Measurements from ENCODE around the gene EDN3. TPM values are rescaled to one million over a fixed set of nuclear protein-coding genes. Genes with fewer than 3 reads are reported as not detected.

The EDN3 gene
- polyA plus RNA-seq, 4 donors = 5.3 to 8.7 (median 6.0) TPM

DNA sequence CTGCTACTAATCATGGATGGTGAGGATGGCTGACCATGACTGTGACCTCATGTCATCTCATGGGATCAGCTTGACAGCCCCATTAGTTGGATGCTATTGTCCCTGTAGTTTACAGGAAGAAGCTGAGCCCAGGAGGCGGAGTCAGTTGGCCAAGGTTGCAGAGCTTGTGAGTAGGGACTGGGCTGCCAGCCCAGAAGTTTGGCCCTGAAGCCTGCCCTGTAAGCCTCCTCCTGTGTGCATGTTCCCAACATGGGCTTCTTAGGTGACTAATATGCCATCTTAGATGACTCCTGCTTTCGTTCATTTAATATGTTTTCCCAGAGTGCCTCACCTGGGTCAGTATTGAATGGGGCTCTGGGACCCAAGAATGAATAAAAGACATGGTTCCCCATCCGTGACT lies 6.9 kb downstream of the EDN3 start:
- no peak for DNase-seq (ENCODE audit: low read depth in 4 of 4, low spot score in 3 of 4)

DNA sequence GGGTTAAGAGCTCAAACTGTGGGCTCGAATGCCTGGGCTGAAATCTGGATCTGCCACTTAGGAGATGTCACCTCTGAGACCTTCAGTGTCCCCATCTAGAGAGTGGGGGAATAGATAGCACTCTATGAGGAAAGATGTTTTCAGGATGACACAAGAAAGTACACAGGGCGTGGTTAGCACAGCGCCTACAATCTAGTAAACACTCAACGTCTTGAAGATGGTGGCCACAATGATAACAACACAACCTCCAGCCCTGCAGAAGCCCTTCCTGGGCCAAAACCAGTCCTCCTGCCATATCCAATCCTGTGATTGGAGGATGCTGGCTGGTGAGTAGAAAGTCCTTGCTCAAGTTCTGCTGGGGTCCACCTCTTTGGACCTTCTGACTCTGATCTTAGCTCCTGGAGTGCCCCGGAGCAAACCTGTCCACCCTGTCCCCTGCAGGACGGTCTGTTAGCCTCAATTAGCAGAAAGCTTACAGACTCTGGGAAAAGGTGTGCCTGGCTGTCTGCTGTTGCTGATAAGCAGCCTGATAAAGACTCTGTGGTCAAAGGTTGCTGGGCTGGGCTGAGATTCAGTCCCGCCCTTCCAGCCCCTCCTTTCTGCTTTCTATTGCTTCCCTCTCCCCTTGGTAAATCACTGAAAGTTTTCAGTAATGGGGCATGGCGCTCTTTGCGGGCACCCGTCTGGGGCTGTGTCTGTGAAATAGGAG lies 8.2 kb downstream of the EDN3 start:
- DNase-seq (ENCODE audit: low read depth in 4 of 4, low spot score in 3 of 4) = no peak

DNA sequence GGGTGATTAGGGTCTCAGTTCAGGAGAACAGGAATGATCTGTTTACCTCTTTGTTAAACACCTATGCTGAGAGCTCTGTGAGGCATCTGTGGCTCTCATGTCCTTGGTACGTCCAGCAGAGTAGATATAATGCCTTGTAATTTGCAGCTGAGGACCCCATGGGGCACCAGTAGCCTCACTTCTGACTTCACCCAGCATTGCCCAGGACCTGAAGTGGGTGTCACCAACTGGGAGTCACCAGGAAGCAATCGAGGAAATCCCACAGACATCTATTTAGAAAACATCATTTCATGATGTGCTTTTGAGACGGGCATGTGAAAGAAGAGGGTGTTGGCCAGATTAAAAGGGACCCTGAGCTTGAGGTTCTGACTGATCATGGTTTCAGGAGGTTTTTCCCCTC lies 8.8 kb downstream of the EDN3 start:
- no peak for DNase-seq (ENCODE audit: low read depth in 4 of 4, low spot score in 3 of 4)

DNA sequence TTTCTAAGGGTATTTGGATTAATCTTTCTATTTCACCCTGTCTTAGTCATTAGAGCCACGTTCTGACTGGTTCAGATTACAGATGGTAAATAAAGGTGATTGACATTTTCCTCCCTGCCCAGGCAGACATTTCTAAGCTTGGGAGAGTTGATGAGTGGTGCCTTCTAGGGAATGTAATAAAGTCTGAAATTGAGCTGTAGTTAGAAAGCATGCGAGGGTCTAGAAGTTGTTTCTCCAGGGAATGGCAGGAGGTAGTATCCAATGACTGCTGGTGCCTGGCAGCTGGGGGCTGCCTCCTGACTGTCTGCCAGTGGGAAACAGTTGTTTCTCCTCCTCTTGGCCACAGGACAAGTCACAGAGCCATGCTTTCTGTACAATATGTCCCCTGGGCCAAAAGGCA lies 14.6 kb downstream of the EDN3 start:
- DNase-seq (ENCODE audit: low read depth in 4 of 4, low spot score in 3 of 4) = peak in 1 of 4 donors; percentile 55

DNA sequence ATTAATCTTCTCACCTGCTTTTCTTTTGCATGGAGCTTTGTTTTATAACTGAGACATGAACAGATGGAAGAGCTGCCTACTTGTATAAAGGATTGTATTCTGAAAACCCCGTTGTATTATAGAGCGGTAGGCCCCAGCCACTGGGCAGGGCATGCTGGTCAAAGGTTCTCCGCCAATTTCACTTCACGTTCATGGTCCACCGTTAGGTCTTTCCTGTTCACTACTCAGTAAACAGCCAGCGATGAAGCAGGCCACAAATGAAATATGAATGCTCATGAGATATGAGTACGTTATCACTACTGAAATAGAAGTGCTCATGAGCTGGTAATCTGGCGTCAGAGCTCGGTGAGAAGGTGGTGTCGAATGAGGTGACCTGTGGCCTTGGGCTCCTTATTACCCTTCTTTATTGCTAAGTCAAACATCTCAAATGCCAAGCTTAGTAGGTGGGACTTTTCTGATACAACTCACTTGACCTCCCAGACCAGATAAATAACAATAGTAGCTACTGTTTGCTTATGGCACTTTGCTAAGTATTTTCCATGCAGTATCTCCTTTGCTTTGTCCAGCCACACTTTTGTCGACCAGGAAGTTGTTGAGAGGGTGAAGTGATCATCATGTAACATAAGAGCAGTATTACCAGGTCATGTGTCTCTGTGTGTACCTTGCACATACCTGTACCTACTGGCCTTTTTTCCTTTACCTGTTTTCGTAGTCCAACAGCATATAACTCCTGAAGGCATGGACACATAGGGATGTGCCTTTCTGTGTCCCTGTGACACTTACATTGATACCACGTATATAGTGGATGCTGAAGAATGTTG lies 16.7 kb downstream of the EDN3 start:
- no peak for DNase-seq (ENCODE audit: low read depth in 4 of 4, low spot score in 3 of 4)

DNA sequence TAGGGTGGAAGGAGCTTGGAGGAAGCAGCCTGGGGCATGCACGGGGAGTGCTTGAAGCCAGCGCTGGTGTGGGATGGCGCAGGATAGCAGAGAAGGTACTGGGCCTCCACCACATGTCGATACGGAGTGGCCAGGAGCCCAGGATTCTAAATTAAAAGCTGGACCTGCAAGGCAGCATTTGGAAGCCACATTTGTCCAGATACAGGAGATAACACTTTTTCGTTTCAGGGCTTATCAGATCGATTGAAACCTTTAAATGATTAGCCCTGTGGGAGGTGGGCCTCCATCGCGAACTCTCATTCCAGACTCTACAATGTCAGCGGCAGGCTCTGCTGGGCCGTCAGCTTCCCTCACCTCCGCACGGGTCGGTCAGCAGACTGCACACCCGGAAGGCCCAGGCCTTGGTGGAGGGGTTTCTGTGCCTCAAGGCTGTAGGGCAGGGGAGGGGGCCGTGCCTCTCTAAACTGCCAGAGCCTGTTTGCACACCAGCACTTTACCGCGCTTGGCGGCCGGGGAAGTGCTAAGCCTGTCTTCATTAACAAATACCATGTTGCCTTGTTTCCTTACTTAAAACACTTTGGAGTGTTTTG lies 17.9 kb downstream of the EDN3 start:
- no peak for DNase-seq (ENCODE audit: low read depth in 4 of 4, low spot score in 3 of 4)

DNA sequence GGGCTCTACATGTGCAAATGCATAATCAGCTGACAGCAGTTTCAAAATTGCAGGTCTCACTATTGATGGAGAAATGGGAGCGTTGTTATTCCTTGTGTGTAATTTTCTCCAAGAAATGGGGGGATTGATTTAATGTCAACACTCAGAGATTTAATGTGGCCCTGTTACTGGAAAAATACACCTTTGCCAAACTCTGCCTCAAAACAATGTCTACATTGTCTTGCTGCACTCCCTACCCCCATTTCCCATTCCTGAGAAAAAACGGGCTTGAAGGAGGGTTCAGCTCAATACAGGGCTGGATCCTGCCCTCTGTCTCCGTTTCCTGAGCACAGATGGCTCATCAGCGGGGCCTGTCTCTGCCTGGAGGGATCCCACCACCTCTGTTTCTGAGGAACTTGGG lies 18.4 kb downstream of the EDN3 start:
- no peak for DNase-seq (ENCODE audit: low read depth in 4 of 4, low spot score in 3 of 4)

DNA sequence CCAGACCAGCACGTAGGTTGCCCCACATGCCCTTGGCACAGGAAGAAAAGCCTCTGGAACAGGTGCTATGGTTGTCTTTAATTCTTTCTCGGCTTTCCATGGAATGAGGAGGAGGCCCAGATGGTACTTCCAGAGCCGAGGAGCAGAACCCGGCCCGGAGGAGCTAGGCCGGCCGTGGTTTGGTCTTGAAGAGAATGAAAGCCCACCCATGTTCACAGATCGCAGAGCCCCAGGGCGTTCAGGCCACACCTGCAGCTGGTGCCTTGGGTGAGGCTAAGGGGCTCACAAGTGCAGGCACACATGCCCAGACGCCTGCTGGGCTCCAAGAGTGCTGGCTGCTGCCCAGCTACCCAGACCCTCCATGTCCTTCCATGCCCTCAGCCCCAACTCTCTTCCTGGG lies 20.0 kb downstream of the EDN3 start:
- DNase-seq (ENCODE audit: low read depth in 4 of 4, low spot score in 3 of 4) = no peak

DNA sequence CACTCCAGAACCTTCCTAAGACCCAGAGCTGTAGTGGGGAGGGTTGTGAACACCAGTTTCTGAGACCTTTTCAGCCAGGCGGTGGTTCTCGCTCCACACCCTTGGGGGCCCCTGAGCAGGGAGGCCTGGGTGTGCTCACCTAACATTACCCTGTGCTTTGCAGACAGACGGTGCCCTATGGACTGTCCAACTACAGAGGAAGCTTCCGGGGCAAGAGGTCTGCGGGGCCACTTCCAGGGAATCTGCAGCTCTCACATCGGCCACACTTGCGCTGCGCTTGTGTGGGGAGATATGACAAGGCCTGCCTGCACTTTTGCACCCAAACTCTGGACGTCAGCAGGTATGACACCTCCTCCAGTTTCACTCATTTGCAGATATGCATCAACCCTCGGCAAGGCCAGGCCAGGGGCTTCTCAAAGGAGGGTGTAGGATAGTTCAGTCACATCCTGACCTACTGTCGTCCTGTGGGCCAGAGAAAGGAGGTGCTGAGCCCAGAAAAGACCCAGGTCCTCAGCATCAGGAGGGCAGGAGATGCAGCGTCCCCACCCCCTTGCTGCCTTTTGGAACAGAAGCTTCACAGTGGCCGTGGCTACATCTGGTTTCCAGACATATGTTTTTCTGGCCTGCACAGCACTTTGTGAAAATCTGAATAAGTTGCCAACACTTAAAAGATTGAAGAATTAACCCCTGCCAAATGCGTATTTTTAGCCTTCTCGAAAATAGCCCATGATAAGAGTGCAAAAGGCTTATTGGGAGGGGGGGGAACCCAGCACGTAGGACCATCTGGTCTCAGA lies 20.6 kb downstream of the EDN3 start:
- DNase-seq (ENCODE audit: low read depth in 4 of 4, low spot score in 3 of 4) = no peak

DNA sequence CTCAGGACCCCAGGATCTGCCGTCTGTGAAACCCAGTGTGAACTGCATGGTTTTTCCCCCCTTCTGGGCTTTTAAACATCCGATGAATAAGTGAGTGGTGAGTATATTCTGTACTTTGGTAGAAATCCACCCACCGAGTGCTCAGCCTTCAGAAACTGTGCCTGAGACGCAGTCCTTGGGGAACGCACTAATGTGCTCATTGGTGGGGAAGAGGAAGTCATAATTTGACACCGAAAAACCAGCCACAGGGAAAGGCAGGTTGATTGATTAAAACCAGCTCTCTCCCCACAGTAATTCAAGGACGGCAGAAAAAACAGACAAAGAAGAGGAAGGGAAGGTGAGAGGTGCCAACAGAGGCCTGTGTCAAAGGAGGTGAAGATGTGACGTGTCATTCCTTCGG lies 21.7 kb downstream of the EDN3 start:
- DNase-seq (ENCODE audit: low read depth in 4 of 4, low spot score in 3 of 4) = no peak

DNA sequence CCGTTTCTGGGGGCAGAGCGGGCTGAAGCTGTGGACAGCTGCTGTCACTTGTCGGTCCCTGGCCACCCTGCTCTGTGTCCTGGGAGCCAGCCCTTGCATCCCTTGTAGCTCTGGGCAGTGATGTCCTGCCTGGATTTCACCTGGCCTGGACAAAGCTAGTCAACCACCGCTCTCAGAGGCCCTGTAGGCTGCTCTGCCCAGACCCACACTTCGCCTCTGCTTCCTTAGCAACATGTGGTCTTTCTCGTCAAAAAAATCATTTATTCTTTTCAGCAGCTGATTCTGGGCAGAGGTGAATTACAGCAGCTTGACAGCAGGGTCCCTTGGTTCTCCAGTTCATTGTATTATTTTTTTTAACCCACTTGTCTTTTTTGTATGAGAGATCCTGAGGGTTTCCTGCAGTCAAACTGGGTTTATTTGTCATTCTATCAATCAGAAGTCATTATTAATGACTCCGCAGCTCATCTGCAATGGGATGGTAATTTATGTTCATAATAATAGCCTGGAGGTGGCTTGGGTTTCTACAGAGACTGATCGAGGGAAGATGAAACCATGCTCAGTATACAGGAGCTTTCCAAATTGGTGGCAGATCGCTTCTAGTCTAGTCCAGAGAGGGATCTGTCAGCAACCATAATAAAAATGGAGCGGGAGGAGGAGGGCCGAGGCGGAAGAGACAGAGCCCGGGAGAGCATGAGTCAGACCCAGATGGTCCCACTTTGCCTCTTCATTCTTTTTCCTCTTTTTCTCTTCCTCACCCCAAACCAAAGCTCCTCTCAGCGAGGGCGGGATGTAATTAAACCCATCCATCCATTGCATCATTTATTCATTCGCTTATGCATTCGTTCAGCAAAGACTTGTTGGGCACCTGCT lies 22.4 kb downstream of the EDN3 start:
- DNase-seq (ENCODE audit: low read depth in 4 of 4, low spot score in 3 of 4) = no peak

DNA sequence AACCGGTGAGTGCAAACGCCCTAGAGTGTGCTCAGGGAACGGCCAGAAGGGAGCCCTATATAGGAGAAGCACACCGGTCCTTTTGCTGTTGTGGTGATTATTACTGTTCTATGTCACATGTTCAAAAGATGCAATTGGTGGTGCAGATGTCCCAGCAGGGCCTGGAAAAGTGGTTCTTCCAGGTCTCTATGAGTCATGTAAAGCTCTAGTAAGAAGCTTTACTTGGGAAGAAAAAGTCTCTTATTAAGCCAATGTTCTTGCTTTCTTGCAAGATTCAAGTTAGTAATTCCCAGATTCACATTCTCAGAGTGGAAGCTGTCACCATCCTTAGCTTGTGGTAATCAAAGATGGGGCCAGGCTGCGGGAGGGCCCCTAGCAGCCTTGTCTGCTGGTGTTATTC lies 23.3 kb downstream of the EDN3 start:
- no peak for DNase-seq (ENCODE audit: low read depth in 4 of 4, low spot score in 3 of 4)

DNA sequence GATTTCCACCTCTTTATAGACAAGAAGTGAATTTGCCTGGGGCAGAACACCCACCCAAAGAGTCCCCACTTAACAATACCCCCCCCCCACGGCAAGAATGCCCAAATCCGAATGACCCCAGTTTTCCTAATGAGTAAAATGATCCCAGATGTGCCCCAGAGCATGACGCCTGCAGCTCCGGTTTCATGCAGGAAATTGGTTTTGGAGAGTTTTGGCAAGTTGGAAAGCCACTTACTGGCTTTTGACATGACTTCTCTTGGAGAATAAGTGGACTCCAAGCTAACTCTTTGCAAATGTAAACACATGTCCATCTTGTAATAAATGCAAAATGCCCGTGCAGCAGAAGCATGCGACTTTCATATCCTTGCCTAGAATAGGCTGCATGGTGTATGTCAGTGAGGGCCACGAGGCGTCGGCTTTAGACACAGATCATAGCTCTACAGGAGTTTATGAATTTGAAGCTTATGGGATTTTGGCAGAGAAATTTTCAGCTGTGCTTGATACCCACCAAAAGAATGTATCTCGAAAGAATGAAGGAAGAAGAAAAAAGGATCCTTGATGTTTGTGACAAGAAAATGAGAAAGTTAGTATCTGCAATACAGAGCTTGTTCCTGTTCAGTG lies 24.2 kb downstream of the EDN3 start:
- peak in 1 of 4 donors; percentile 54 for DNase-seq (ENCODE audit: low read depth in 4 of 4, low spot score in 3 of 4)

DNA sequence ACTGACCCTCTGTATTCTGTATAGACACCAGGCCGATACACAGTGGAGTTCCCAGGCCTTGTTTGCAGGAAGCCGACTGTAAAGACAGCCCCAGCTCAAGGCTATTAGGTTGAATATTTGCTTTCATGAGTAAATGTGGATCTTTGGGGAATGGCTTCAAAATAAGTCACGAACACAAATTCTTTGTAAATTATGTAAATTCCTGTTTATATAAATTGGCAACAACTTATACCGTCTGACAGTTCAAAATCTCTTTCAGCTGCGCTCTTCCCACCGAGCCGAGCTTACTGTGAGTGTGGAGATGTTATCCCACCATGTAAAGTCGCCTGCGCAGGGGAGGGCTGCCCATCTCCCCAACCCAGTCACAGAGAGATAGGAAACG lies 24.7 kb downstream of the EDN3 start:
- no peak for DNase-seq (ENCODE audit: low read depth in 4 of 4, low spot score in 3 of 4)

DNA sequence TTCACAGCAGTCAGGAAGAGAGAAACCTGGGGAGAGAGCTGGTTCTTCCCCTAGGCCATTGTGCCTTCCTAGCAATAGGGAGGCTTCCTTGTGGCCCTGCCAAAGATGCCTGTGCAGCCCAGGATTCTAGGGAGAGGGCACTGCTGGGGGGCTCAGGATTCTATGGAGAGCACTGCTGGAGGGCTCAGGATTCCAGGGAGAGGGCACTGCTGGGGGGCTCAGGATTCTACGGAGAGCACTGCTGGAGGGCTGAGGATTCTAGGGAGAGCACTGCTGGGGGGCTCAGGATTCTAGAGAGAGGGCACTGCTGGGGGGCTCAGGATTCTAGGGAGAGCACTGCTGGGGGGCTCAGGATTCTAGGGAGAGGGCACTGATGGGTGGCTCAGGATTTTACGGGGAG lies 25.8 kb downstream of the EDN3 start:
- DNase-seq (ENCODE audit: low read depth in 4 of 4, low spot score in 3 of 4) = no peak

DNA sequence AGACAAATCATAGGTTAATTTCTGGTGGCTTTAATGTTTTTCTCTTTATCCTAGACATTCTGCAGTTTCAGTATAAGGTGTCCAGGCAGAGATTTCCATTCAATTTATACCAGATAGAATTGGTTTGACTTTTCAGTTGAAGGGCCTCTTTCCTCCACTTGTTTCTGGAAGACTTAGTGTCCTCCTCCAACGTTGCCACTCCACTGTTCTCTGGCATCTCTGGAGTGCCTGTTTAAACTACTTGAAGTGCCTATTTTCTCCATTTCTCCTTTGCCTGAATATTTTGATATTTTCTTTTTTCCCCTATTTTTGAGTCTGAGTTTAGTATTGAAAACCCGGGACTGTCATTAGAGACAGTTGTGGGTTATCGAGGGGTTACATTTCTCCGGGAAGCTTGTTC lies 27.7 kb downstream of the EDN3 start:
- DNase-seq (ENCODE audit: low read depth in 4 of 4, low spot score in 3 of 4) = no peak

DNA sequence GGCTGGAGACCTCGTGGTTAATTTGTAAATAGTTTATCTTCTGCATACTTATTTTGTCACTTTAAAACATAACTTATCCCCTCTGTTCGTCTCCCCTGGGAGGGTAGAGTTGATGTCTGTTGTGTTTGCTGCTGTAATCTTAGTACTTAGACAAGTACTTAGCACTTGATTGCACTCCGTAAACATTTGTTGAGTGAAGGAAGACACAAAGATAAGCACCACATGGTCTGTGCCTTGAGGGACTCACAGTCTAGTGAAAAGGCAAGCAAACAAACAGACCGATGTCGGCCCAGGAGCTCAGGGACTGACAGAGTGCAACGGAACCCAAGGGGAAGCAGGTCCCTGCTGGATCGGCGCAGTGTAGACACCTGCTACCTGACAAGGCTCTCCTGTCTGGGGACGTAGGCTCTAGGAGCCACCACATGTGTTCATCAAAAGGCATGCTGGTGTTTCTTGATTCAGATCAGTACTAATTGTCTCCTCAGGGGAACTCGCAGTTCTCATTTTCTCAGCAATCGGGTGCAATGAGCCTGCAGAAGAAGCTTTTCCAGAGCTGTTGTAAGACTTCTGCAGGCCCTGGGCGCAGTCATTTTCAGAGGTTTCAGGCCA lies 31.4 kb downstream of the EDN3 start:
- no peak for DNase-seq (ENCODE audit: low read depth in 4 of 4, low spot score in 3 of 4)

DNA sequence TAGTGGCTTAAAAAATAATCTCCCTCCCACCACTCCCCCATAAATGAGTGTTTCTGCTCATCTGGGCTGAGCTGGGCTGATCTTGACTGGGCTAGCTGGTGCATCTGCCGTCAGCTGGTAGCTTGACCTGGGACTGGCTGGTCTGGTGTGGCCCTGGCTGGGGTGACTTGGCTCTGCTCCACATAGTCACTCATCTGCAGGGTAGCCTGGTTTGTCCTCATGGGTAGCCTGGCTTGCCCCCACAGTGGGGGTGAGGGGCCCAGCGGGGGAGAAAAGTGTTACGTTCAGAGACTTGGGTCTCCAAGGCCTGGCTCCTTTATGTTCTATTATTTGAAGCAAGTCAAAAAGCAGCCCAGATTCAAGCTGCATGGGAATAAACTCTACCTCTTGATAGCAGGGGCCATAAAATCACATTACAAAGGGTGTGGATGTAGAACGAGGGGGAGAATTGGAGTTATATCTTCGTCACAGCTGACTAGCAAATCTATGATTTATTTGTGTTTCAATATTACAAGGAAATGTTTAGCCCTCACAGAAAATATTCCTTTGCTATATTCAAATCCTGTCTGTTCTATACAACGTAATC lies 32.9 kb downstream of the EDN3 start:
- DNase-seq (ENCODE audit: low read depth in 4 of 4, low spot score in 3 of 4) = no peak

DNA sequence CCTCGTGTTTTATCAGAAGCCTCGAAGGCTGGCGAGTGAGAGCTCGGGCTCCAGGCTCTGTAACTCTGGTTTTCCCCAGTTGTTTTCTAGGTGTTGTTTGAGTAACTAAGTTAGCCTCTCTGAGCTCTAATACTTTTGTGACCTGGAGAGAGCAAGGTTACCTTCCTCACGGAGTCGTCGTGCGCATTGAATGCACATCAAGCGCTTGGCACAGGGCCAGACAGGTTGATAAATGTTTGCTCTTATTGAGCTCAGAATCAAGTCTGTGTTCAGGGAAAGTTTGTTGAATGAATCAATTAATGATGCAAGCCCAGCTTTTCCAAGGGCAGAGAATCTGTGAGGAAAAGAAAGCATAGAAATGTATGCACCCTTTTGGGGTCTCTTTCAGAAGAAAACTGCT lies 33.5 kb downstream of the EDN3 start:
- DNase-seq (ENCODE audit: low read depth in 4 of 4, low spot score in 3 of 4) = no peak

All from left renal pelvis (tissue), 4 donors.